Measurements from ENCODE around the gene RBX1.
"Not testable (repeated sequence)": the region's sequence is repeated elsewhere in the genome, so short reads cannot be mapped to it uniquely, and the experiment has no call there.

Gene RBX1

DNA sequence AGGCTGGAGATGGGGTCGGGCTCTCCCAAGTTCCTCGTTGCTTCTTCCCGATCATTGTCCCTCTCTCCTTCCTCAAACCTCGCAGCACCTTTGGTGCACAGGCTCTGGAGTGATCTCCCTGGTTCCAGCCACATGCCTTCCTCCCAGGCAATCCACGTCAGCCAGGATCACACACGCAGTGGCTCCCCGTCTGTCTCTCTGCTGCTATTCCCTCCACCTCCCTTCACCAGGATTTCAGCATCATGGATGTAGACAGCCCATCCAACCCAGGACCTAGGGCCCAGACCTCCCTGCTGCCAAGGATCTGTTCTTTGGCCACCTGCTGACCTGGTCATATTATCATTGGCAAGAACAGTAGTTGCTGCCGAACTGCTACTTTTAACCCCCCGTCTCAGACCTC is 40.1 kb downstream of the RBX1 start:
- no peak overlapping the region for H3K4me3 Mint-ChIP-seq

DNA sequence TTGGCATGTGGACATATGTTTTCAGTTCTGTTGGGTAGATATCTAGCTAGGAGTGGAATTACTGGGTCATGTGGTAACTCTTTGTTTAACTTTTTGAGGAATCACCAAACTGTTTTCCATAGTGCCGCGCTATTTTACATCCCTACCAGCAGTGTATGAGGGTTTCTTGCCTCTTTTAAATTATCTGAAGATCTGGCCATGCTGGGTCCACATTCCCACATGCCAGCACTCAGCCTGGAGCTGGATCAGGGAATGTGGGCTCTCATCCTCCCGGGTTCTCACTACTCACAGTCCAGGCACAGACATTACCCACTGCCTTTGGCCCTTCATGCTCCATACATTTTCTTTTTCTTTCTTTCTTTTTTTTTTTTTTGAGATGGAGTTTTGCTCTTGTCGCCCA is 44.6 kb downstream of the RBX1 start:
- no peaks in the 10 kb centered on the region for H3K4me1 Mint-ChIP-seq (ENCODE audit: low read depth)
- peaks cover 14% of the 10 kb centered on the region for H3K27me3 Mint-ChIP-seq (ENCODE audit: low read depth)
- no peak overlapping the region for H3K27ac Mint-ChIP-seq
- no peak overlapping the region for H3K4me3 Mint-ChIP-seq
- no peaks in the 10 kb centered on the region for H3K9me3 Mint-ChIP-seq
- H3K36me3 Mint-ChIP-seq (ENCODE audit: low read depth) = no peaks in the 10 kb centered on the region

More for the DNA sequence above, 40.1 kb downstream of the RBX1 start:
- Mint-ChIP-seq H3K9me3 (no peaks in the 10 kb centered on the region), H3K27ac (no peak overlapping the region), H3K36me3 (ENCODE audit: low read depth) (no peaks in the 10 kb centered on the region), H3K4me1 (ENCODE audit: low read depth) (no peaks in the 10 kb centered on the region), H3K27me3 (ENCODE audit: low read depth) (peaks cover 10% of the 10 kb centered on the region)

DNA sequence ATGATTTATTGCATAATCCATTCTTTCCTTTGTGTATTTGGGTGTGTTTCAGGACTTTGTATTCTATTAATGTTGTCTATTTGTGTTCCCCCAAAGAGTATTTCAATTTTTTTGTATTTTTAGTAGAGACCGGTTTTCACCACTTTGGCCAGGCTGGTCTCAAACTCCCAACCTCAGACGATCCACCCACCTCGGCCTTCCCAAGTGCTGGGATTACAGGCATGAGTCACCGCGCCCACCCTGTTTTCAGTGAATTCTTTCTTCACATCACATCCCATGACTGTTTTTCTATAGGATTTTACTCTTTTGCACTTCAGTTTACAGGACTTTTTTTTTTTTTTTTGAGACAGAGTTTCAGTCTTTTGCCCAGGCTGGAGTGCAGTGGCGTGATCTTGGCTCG is 46.3 kb downstream of the RBX1 start:
- Mint-ChIP-seq H3K9me3 (no peaks in the 10 kb centered on the region), H3K4me1 (ENCODE audit: low read depth) (no peaks in the 10 kb centered on the region), H3K27ac (no peak overlapping the region), H3K27me3 (ENCODE audit: low read depth) (peaks cover 12% of the 10 kb centered on the region), H3K36me3 (ENCODE audit: low read depth) (no peaks in the 10 kb centered on the region), H3K4me3 (no peak overlapping the region)

DNA sequence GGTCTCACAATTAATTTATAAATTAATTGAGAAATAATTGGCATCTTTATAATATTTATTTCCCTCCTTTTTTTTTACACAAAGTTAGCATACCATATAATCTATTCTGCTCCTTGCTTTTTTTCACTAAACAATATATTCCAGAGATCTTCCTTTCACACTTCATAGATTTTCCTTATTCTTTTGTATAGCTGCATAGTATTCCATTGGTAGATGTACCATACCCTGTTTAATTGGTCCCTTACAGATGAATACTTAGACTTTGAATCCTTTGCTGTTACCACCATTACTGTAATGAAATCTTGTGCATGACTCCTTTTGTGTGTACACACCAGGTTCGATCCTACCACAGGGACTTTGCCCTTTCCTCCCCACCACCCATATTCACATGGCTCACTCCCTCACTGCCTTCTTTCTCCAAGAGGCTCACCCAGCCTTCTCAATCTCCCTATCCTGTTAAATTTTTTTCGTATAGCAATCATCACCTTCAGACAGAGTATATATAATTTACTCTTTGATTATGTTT is 48.9 kb downstream of the RBX1 start:
- Mint-ChIP-seq H3K27me3 (ENCODE audit: low read depth) (peaks cover 7% of the 10 kb centered on the region), H3K36me3 (ENCODE audit: low read depth) (no peaks in the 10 kb centered on the region), H3K27ac (no peak overlapping the region), H3K4me3 (no peak overlapping the region), H3K9me3 (no peaks in the 10 kb centered on the region), H3K4me1 (ENCODE audit: low read depth) (no peaks in the 10 kb centered on the region)

DNA sequence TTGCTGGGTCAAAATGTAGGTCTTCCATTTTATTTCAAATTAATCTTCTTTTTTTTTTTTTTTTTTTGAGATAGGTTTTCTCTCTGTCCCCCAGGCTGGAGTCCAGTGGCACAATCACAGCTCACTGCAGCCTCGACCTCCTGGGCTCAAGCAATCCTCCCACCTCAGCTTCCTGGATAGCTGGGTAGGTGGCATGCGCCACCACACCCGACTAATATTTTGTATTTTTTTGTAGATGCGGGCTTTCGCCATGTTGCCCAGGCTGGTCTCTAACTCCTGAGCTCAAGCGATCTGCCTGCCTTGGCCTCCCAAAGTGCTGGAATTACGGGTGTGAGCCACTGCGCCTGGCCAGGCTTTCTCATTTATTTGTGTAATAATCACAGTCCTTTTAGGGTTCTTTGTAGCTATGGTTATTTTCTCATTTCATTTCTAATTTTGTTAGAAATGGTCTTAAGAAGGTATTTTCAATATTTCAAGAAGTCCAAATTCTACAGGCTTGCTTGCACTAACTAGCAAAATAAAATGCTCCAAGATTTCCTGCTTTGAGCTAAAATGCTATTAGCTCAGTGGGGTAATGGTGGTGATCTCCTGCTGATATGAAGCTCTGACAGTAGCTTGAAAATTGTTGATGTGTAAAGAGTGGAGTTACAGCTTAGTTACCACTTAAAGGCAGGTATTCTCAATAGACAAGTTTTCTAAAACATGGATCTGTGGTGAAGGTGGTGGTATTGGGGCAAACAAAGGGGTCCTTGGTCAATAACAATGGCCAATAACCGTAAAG is 50.0 kb downstream of the RBX1 start:
- Mint-ChIP-seq H3K4me3 (no peak overlapping the region), H3K27me3 (ENCODE audit: low read depth) (peaks cover 7% of the 10 kb centered on the region), H3K27ac (no peak overlapping the region), H3K4me1 (ENCODE audit: low read depth) (no peaks in the 10 kb centered on the region), H3K9me3 (no peaks in the 10 kb centered on the region), H3K36me3 (ENCODE audit: low read depth) (no peaks in the 10 kb centered on the region)

DNA sequence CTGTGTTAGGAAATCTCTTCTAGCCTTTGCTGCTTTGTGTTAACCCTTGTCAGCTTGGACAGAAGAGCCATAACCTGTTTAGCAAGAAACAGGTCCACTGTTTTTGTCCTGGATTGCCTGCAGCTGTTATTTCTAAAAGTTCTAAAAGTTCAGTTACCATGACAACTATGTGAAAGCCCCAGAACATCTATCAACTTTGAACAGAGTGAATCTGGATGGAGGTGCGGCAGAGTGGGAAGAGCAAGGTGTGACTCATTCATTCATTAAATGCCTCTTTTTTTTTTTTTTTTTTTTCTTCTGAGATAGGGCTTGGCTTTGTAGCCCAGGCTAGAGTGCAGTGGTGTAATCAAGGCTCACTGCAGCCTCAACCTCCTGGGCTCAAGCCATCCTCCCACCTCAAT is 50.5 kb downstream of the RBX1 start:
- H3K36me3 Mint-ChIP-seq (ENCODE audit: low read depth) = no peaks in the 10 kb centered on the region
- H3K27me3 Mint-ChIP-seq (ENCODE audit: low read depth) = peaks cover 7% of the 10 kb centered on the region
- H3K9me3 Mint-ChIP-seq = no peaks in the 10 kb centered on the region
- H3K27ac Mint-ChIP-seq = no peak overlapping the region
- H3K4me1 Mint-ChIP-seq (ENCODE audit: low read depth) = no peaks in the 10 kb centered on the region
- H3K4me3 Mint-ChIP-seq = no peak overlapping the region

DNA sequence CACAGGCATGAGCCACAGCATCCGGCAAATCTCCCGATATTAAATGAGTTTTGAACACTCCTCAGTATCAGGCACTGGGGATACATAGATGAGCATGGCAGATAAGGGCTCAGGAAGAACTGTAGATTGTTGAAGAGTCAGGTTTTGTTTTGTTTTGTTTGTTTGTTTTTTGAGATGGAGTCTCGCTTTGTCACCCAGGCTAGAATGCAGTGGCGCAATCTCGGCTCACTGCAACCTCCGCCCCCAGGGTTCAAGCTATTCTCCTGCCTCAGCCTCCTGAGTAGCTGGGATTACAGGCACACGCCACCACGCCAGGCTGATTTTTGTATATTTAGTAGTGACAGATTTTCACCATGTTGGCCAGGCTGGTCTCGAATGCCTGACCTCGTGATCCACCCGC is 51.2 kb downstream of the RBX1 start:
- H3K27me3 Mint-ChIP-seq (ENCODE audit: low read depth); H3K4me3 Mint-ChIP-seq; H3K36me3 Mint-ChIP-seq (ENCODE audit: low read depth); H3K9me3 Mint-ChIP-seq; H3K27ac Mint-ChIP-seq; H3K4me1 Mint-ChIP-seq (ENCODE audit: low read depth): not testable (repeated sequence)

DNA sequence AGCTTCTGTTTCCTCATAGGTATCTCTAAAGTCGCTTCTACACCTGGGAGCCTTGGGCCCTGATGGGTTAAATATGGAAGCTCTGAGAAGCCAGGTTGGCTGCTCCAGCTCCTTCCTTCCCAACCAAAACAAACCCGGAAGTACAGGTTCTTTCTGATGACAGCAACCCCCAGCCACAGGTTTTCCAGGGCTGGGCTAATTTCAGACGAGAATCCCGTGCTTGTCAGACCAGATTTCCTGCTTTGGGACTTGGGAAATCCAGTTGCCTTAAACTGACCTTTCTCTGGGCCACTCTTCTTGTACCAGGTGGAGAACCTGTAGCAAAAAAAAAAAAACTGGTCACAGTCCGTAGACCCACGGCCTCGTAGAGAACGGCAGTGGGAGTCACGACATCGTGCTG is 51.9 kb downstream of the RBX1 start:
- peaks cover 7% of the 10 kb centered on the region for H3K27me3 Mint-ChIP-seq (ENCODE audit: low read depth)
- H3K9me3 Mint-ChIP-seq = no peaks in the 10 kb centered on the region
- H3K4me1 Mint-ChIP-seq (ENCODE audit: low read depth) = no peaks in the 10 kb centered on the region
- H3K4me3 Mint-ChIP-seq = no peak overlapping the region
- no peak overlapping the region for H3K27ac Mint-ChIP-seq
- no peaks in the 10 kb centered on the region for H3K36me3 Mint-ChIP-seq (ENCODE audit: low read depth)

DNA sequence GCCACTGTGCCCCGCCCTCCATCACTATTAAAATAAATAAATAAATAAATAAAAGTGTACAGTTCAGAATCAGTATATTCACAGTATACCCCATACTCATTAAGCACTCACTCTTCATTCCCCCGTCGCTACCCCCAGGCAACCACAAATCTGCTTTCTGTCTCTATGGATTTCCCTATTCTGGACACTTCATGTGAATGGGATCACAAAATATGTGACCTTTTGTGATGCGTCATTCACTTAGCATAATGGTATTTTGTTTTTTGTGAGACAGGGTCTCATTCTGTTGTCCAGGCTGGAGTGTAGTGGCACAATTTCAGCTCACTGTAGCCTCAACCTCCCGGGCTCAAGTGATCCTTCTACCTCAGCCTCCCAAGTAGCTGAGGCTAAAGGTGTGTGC is 52.8 kb downstream of the RBX1 start:
- H3K9me3 Mint-ChIP-seq = no peaks in the 10 kb centered on the region
- H3K27me3 Mint-ChIP-seq (ENCODE audit: low read depth) = peaks cover 7% of the 10 kb centered on the region
- no peaks in the 10 kb centered on the region for H3K4me1 Mint-ChIP-seq (ENCODE audit: low read depth)
- H3K4me3 Mint-ChIP-seq = no peak overlapping the region
- H3K27ac Mint-ChIP-seq = no peak overlapping the region
- H3K36me3 Mint-ChIP-seq (ENCODE audit: low read depth) = no peaks in the 10 kb centered on the region

DNA sequence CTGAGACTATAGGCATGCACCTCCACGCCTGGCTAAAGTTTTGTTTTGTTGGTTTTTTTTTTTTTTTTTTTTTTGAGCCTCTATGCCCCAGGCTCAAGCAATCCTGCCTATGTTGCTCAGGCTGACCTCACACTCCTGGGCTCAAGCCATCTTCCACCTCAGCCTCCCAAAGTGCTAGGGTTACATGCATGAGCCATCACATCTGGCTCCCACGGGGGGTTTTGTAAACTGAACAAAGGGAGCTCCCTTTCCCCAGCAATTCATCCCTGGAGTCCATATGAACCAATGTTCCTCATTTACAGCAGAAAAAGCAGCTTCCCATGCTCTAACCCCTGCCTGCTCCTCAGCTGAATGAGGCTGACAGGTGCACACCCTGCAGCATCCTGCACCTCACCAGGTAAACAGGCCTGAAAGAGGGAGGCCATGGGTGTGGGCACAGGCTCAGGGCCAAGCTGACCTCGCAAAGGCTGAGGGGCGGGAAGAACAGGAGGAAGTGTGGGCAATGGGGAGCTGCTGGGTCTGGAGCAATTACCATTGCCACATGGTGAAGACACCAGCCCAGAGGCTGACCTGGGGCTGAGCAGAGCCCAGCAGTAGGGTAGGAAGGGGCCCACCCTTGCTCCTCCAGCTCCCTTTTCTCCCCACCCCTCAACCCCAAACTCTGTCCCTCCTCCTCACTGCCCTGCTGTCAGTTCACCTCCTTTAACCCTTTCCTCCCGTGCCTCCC is 58.2 kb downstream of the RBX1 start:
- Mint-ChIP-seq H3K4me3 (no peak overlapping the region), H3K27me3 (ENCODE audit: low read depth) (peaks cover 3% of the 10 kb centered on the region), H3K27ac (no peak overlapping the region), H3K9me3 (no peaks in the 10 kb centered on the region), H3K36me3 (ENCODE audit: low read depth) (no peaks in the 10 kb centered on the region), H3K4me1 (ENCODE audit: low read depth) (no peaks in the 10 kb centered on the region)

DNA sequence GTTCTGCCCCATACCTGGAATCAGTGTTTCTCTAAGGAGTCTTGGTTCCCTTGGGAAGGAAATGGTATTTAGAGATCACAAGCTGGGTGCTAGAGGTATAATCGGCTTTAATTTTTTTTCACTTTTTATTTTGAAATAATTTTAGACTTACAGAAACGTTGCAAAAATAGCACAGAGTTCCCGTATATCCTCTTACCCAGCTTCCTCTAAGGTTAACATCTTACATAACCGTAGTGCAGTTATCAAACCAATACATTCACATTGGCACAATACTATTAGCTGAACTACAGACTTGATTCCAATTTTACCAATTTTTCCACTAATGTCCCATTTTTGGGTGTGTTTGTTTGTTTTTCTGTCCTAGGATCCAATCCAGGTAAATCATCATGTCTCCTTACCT is 63.8 kb downstream of the RBX1 start:
- no peak overlapping the region for H3K27ac Mint-ChIP-seq
- peaks cover 2% of the 10 kb centered on the region for H3K36me3 Mint-ChIP-seq (ENCODE audit: low read depth)
- no peaks in the 10 kb centered on the region for H3K4me1 Mint-ChIP-seq (ENCODE audit: low read depth)
- H3K9me3 Mint-ChIP-seq = no peaks in the 10 kb centered on the region
- H3K4me3 Mint-ChIP-seq = no peak overlapping the region
- peaks cover 3% of the 10 kb centered on the region for H3K27me3 Mint-ChIP-seq (ENCODE audit: low read depth)

DNA sequence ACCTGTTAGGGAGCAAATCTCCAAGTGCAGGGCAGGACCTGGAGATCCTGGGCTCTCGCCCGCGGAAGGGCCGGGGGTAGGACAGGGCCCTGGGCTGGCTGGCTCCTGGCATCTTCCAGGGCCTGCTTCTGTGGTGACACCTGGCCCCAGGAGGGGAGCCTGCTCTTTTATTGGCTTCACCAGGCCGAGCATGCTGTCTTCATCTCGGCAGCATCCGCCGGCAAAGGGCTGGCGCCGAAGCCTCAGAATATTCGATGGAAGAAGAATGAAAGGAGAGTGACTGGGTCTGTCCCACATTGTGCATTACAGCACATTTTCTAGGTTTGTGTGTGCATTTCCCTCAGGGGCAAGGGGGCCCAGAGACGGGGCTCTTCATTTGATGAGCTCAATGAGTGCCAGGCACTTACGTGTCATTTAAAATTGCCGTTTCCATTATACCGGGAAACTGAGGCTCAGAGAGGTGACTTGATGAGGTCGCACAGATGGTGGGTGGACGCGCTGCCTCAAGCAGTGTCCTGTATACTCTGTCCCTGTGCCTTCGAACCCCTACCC is 70.0 kb downstream of the RBX1 start:
- Mint-ChIP-seq H3K4me3 (peak overlapping the region; percentile 96), H3K9me3 (no peaks in the 10 kb centered on the region)

DNA sequence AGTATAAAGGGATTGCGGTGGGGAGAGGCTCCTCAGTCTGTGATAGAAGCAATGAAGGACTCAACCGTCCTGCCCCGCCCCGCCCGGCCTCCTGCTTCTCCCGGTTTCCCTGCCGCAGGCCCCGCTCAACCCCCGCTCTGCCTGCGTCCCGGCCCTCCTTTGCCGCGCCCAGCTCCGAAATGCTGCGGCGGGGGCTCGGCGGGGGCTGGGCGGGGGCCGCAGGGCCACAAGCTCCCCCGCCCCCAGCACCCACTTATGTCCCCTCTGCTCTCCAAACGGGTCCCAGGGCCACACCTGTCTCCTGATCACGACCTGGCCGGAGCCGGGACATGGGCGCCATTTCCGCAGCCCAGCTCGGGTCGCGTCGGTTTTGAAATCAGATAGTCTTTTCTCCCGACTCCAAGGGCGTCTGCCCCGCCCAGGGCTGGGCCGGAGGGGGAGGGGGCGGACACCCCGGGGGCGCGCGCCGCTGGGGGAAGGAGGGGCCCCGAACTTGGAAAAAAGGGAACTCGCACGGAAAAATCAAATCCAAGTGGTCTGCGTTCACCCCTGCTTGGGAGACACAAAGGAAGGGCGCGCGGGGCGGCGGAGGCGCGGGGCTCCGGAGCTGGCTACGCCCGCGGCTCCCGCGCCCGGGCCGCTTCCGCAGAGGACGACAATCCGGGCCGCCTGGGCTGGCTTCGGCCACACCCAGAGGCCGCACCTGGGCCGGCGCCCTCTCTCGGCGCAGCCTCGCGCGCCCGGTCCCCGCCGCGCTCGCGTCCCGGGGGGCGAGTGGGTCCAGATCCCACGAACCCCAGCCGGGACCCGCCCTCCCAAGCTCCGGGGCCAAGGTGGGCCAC is 70.7 kb downstream of the RBX1 start:
- no peaks in the 10 kb centered on the region for H3K9me3 Mint-ChIP-seq
- H3K4me1 Mint-ChIP-seq (ENCODE audit: low read depth) = peaks cover 12% of the 10 kb centered on the region
- H3K27ac Mint-ChIP-seq = peak overlapping the region; percentile 96
- peaks cover 2% of the 10 kb centered on the region for H3K36me3 Mint-ChIP-seq (ENCODE audit: low read depth)
- peak overlapping the region; percentile 96 for H3K4me3 Mint-ChIP-seq
- H3K27me3 Mint-ChIP-seq (ENCODE audit: low read depth) = peaks cover 16% of the 10 kb centered on the region

More for the DNA sequence above, 70.0 kb downstream of the RBX1 start:
- H3K27me3 Mint-ChIP-seq (ENCODE audit: low read depth) = peaks cover 16% of the 10 kb centered on the region
- peaks cover 2% of the 10 kb centered on the region for H3K36me3 Mint-ChIP-seq (ENCODE audit: low read depth)
- peaks cover 12% of the 10 kb centered on the region for H3K4me1 Mint-ChIP-seq (ENCODE audit: low read depth)
- peak overlapping the region; percentile 80 for H3K27ac Mint-ChIP-seq
